Activated T-helper 1 cell treated with anti-CD3 and anti-CD28 coated beads, Interleukin-12 subunit alpha, Interleukin-12 subunit beta, Interleukin-2, Interleukin-4 antibody, amounts not matched to agents 30 ng/mL and 10 ng/mL and 1 ng/mL, durations not matched to agents 14 hours and 24 hours and 36 hours (primary cell): ENCODE measurements around the gene CADPS. TPM values are rescaled to one million over a fixed set of nuclear protein-coding genes. Genes with fewer than 3 reads are reported as not detected.

Source experiments
- DNase-seq: peaks from one replicate; pipeline ENCODE4 v3.0.0; 2021; ENCODE audit warnings: low spot score
- H3K27ac Mint-ChIP-seq: one replicate; pipeline ENCODE4 v1.8.0; 2021; ENCODE audit warnings: mild to moderate bottlenecking, mixed read lengths
- H3K27me3 Mint-ChIP-seq: one replicate; pipeline ENCODE4 v1.8.0; 2022; ENCODE audit warnings: mild to moderate bottlenecking, moderate library complexity, mixed read lengths; ENCODE audit not compliant: insufficient read depth
- H3K36me3 Mint-ChIP-seq: one replicate; pipeline ENCODE4 v1.8.0; 2021; ENCODE audit warnings: low read depth, mixed read lengths
- H3K4me1 Mint-ChIP-seq: one replicate; pipeline ENCODE4 v1.8.0; 2021; ENCODE audit warnings: low read depth, mixed read lengths
- H3K4me3 Mint-ChIP-seq: one replicate; pipeline ENCODE4 v1.8.0; 2021; ENCODE audit warnings: mild to moderate bottlenecking, moderate library complexity, mixed read lengths
- H3K9me3 Mint-ChIP-seq: one replicate; pipeline ENCODE4 v1.8.0; 2021; ENCODE audit warnings: mixed read lengths
- intact Hi-C: fragments of 100-400 bp; cut with micrococcal nuclease; formaldehyde crosslinking; loops from one replicate; pipeline ENCODE4 v1.15.1; 2024
- total RNA-seq: library from RNA; stranded (reverse); gene quantifications from 2 replicates; pipeline ENCODE4 v1.2.3, GENCODE V29; 2022

The CADPS gene
- total RNA-seq, 1 donor from 2014 or later, result not detected

DNA sequence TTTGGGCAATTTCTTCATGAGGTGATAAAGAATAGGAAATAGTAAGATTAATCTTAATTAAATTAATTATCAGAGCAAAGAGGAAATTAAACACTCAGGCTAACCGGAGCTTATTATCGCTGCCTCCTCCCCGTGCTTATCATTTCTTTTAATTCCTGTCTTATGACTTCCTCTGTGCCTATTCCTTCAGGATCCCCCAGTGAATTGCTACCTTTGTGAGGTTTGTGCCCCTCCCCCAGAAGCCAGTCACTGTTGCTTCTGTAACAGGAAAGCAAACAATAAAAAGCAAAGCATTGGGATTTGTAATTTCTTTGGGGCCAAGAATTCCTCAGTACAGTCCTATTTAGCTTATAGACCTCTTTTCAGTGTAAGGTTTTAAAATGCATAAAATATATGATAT, 164.5 kb downstream of the CADPS start:
- H3K27ac Mint-ChIP-seq, result no peak overlapping the region
- DNase-seq, result no peak
- no peaks in the 10 kb centered on the region for H3K4me1 Mint-ChIP-seq
- H3K36me3 Mint-ChIP-seq, result no peaks in the 10 kb centered on the region
- no peak overlapping the region for H3K4me3 Mint-ChIP-seq
- intact Hi-C loops, result no loop called here
- H3K9me3 Mint-ChIP-seq, result no peaks in the 10 kb centered on the region
- peaks cover 2% of the 10 kb centered on the region for H3K27me3 Mint-ChIP-seq

DNA sequence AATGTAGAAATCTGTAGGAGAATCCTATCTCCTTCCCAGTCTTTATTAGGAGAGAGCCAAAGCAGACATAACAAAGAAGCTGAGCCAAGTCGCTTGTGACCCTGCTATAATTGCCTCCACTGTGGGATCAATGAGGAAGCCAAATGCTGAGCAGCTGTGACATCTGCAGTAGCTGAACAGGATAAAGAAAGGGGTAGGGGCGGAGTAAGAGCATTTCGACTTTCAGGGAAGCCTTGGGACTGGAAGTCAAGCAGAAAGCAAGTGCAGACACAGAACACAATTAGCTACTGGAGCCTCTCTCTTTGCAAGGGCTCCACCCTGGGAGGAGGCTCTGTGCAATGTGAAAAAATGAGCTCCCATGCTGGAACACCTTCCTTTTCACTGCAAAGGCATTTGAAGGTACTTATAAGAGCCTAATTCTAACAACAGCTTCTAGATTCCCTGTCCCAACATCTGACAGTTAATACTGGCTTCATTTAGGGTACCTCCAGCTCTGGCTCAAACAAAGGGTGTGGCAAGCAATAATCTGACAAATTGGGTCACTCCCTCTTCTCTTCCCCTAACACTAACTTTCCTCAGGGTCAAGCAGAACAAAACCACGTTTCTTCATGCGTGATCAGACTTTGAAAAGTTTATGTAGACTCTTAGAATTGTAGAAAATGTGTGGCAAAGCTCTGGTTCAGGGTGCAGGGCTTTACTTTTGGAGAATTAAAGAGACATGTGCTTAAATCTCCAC, 166.4 kb downstream of the CADPS start:
- H3K27me3 Mint-ChIP-seq, result no peaks in the 10 kb centered on the region
- H3K4me1 Mint-ChIP-seq, result no peaks in the 10 kb centered on the region
- no peaks in the 10 kb centered on the region for H3K9me3 Mint-ChIP-seq
- H3K36me3 Mint-ChIP-seq, result no peaks in the 10 kb centered on the region
- no peak overlapping the region for H3K27ac Mint-ChIP-seq
- DNase-seq, result no peak
- H3K4me3 Mint-ChIP-seq, result no peak overlapping the region
- intact Hi-C loops, result no loop called here

- intact Hi-C loops, result no loop called here
- DNase-seq, result no peak
- no peak overlapping the region for H3K27ac Mint-ChIP-seq
- H3K9me3 Mint-ChIP-seq, result no peaks in the 10 kb centered on the region
- H3K4me3 Mint-ChIP-seq, result no peak overlapping the region
- H3K27me3 Mint-ChIP-seq, result no peaks in the 10 kb centered on the region
- H3K4me1 Mint-ChIP-seq, result no peaks in the 10 kb centered on the region
- no peaks in the 10 kb centered on the region for H3K36me3 Mint-ChIP-seq
These were observed 169.5 kb downstream of the CADPS start for GRCh38 chr3:62705721-62706120.

GRCh38 chr3:62703451-62704167, 171.6 kb downstream of the CADPS start:
- Mint-ChIP-seq H3K4me3 (no peak overlapping the region), H3K27ac (no peak overlapping the region), H3K36me3 (no peaks in the 10 kb centered on the region), H3K9me3 (no peaks in the 10 kb centered on the region), H3K4me1 (no peaks in the 10 kb centered on the region), H3K27me3 (no peaks in the 10 kb centered on the region)
- DNase-seq, result no peak
- intact Hi-C loops, result no loop called here

DNA sequence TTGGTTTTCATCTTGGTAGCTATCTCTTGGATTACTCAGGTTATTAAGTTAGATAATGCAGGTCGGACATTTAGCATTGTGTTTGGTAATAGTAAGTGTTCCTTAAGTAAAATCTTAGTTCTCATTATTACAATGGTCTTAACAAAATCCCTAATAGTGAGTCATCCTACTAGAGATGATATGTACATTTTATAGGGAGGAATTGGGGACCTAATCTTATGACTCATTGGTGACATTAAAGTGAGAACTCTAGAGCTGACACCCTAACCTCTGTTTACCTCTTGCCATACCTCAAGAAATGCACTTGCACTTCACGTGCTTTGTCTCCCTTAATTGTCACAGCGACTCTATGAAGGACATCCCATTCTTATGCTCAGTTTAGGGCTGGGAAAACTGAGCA, 174.9 kb downstream of the CADPS start:
- intact Hi-C loops, result no loop called here
- Mint-ChIP-seq H3K4me3 (no peak overlapping the region), H3K36me3 (no peaks in the 10 kb centered on the region), H3K27ac (no peak overlapping the region), H3K4me1 (no peaks in the 10 kb centered on the region), H3K27me3 (peaks cover 2% of the 10 kb centered on the region), H3K9me3 (no peaks in the 10 kb centered on the region)
- DNase-seq, result no peak

DNA sequence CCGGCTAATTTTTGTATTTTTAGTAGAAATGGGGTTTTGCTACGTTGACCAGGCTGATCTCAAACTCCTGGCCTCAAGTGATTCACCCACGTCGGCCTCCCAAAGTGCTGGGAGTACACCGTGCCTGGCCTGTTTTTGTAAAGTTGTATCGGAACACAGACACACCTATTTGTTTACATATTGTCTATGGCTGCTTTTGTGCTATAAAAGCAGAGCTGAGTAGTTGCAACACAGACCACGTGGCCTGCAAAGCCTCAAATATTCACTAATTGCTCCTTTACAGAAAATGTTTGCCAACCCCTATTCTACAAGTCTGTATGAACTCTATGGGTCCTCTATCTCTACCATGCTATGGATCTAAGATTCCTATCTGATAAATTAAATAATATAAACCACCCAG, 175.5 kb downstream of the CADPS start:
- Mint-ChIP-seq H3K27me3 (peaks cover 2% of the 10 kb centered on the region), H3K4me3 (no peak overlapping the region), H3K36me3 (no peaks in the 10 kb centered on the region), H3K27ac (no peak overlapping the region), H3K9me3 (no peaks in the 10 kb centered on the region), H3K4me1 (no peaks in the 10 kb centered on the region)
- intact Hi-C loops, result no loop called here
- DNase-seq, result no peak

- no peaks in the 10 kb centered on the region for H3K9me3 Mint-ChIP-seq
- peaks cover 2% of the 10 kb centered on the region for H3K27me3 Mint-ChIP-seq
- H3K4me1 Mint-ChIP-seq, result no peaks in the 10 kb centered on the region
- H3K36me3 Mint-ChIP-seq, result no peaks in the 10 kb centered on the region
- DNase-seq, result no peak
- no peak overlapping the region for H3K4me3 Mint-ChIP-seq
- intact Hi-C loops, result no loop called here
- H3K27ac Mint-ChIP-seq, result no peak overlapping the region
These were observed 179.2 kb downstream of the CADPS start for GRCh38 chr3:62696011-62696410.

DNA sequence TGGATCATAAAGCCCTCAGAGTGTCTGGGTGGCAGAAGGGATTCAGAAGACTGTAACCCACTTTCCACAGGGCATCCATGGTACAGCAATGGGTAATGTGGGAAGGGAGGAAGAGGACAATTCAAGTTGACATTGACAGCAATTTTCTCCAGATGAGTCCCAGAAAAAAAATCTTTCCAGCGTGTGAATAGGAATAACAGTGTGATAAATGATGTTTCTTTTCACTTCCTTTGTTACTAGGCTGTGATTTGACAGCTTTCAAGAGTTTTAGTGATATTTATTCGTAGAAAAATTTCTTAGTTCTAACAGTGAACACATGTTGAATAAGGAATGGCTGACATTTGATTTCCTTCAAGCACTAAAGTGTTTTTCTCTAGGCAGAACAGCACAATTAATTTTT, 186.4 kb downstream of the CADPS start:
- no peaks in the 10 kb centered on the region for H3K4me1 Mint-ChIP-seq
- no peak overlapping the region for H3K27ac Mint-ChIP-seq
- DNase-seq, result no peak
- no peaks in the 10 kb centered on the region for H3K9me3 Mint-ChIP-seq
- H3K36me3 Mint-ChIP-seq, result no peaks in the 10 kb centered on the region
- H3K4me3 Mint-ChIP-seq, result no peak overlapping the region
- intact Hi-C loops, result no loop called here
- H3K27me3 Mint-ChIP-seq, result no peaks in the 10 kb centered on the region

DNA sequence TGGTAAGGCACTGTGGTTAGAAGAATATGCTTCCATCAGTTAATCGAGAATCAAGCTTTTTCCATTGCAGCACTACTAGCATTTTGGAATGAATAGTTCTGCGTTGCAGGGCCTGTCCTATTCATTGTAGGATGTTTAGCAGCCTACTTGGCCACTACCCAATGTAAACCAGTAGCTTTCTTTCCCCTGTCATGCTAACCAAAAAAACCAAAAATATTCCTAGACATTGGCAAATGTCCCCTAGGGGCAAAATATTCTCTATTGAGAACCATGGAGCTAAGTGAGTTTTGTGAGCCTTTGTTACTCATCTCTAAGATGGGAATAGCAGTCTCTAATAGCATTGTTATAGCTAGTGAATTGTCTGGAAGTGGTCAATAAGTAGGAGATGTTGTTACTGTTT, 187.2 kb downstream of the CADPS start:
- Mint-ChIP-seq H3K36me3 (no peaks in the 10 kb centered on the region), H3K9me3 (no peaks in the 10 kb centered on the region), H3K27me3 (peaks cover under 1% of the 10 kb centered on the region), H3K4me3 (no peak overlapping the region), H3K4me1 (no peaks in the 10 kb centered on the region), H3K27ac (no peak overlapping the region)
- DNase-seq, result no peak
- intact Hi-C loops, result no loop called here

DNA sequence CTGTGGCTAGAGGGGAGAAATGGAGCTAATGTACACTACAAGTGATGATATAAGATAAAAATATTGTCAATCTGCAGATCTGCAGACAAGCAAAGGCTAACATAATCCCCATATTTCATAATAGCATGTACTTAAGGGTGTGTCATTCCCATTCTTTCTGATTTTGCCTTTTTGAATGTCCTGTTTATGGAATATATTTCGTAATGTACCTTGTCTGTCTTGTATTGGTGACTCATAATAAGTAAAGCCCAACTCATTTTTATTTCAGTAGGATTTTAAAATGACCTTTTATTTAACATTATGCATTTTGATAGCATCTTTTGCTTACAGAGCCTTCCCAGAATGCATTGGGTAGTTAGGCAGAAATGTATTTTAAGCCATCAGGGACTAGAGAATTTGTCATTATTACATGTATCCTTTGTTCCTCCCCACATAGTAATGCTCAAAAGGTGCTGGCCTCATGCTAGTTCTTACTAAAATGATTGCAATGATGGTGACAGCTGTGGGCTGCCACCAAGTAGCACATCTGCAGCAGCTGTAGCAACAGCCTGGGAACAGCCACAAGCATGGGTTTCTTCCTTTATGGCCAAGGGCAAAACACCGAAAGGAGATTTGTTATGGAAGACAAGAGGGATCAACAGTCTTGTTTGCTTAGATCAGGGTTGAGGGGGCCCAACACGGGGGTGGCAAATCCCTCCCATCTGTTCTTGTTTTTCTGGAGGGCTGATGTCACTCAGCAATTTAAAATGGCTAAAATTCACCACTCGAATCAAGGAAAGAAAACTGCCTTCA, 188.5 kb downstream of the CADPS start:
- Mint-ChIP-seq H3K4me1 (no peaks in the 10 kb centered on the region), H3K9me3 (no peaks in the 10 kb centered on the region), H3K27me3 (peaks cover 2% of the 10 kb centered on the region), H3K36me3 (no peaks in the 10 kb centered on the region), H3K27ac (no peak overlapping the region), H3K4me3 (no peak overlapping the region)
- no peak for DNase-seq
- intact Hi-C loops, result no loop called here

- no peak overlapping the region for H3K27ac Mint-ChIP-seq
- intact Hi-C loops, result no loop called here
- peaks cover 2% of the 10 kb centered on the region for H3K27me3 Mint-ChIP-seq
- DNase-seq, result no peak
- H3K36me3 Mint-ChIP-seq, result no peaks in the 10 kb centered on the region
- no peaks in the 10 kb centered on the region for H3K9me3 Mint-ChIP-seq
- no peak overlapping the region for H3K4me3 Mint-ChIP-seq
- H3K4me1 Mint-ChIP-seq, result no peaks in the 10 kb centered on the region
These were observed 192.4 kb downstream of the CADPS start for GRCh38 chr3:62682826-62683225.

DNA sequence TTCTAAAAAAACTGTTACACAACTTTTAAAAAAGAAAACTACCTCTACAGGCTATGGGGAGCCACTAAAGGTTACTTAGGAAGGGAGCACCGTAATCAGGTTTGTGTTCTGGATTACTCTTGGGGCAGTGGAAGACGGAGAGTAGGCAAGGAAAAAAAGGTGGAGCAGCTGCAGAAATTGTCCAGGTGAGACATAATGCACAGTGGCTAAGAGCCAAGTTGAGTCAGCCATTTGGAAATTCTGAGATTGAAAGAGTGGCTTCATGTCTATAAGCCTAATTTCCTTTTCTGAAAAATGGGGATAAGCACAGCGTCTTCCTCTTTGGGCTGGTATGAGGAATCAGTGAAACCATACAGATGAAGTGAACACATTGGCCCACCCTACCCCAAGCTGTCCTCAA, 195.2 kb downstream of the CADPS start:
- Mint-ChIP-seq H3K4me3 (no peak overlapping the region), H3K27me3 (peaks cover 2% of the 10 kb centered on the region), H3K9me3 (no peaks in the 10 kb centered on the region), H3K36me3 (no peaks in the 10 kb centered on the region), H3K27ac (no peak overlapping the region), H3K4me1 (no peaks in the 10 kb centered on the region)
- no peak for DNase-seq
- intact Hi-C loops, result no loop called here

DNA sequence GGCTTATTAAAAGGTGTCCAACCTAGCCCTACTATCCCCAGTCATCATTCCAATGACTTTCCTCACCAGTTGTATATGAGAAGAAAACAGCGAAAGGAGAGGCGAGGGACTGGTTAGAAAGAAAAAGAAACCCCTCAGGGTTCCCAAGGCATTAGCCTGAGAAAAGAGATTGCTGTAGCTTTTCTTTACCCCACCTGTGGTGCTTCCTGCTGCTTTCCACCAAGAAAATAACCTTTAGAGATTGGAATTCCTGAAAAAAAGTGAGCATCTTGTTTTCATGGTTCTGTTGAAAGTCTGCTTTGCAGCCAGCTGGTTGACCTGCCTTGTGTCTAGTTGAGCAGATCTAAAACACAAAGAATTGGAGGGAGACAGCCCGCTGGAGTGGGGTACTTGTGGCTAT, 196.4 kb downstream of the CADPS start:
- no peak for DNase-seq
- peaks cover 2% of the 10 kb centered on the region for H3K27me3 Mint-ChIP-seq
- H3K4me1 Mint-ChIP-seq, result no peaks in the 10 kb centered on the region
- H3K27ac Mint-ChIP-seq, result no peak overlapping the region
- no peak overlapping the region for H3K4me3 Mint-ChIP-seq
- no peaks in the 10 kb centered on the region for H3K36me3 Mint-ChIP-seq
- intact Hi-C loops, result no loop called here
- no peaks in the 10 kb centered on the region for H3K9me3 Mint-ChIP-seq
